H1 (cell line): ENCODE measurements around the gene ARHGAP15. TPM values are rescaled to one million over a fixed set of nuclear protein-coding genes. Genes with fewer than 3 reads are reported as not detected.

Experiments
- CTCF ChIA-PET: fragments of 300-600 bp; sonication (Branson Sonifier 250); formaldehyde crosslinking; loops from one replicate; lab custom pipeline; 2021; ENCODE audit not compliant: partially characterized antibody; lab: Charles Lee
- POLR2A ChIA-PET: fragments of 300-600 bp; sonication (Branson Sonifier 250); formaldehyde crosslinking; loops from one replicate; lab custom pipeline; 2021; ENCODE audit warnings: inconsistent platforms; ENCODE audit not compliant: partially characterized antibody; lab: Charles Lee
- DNase-seq, 2 experiments: peaks; one replicate each; pipeline versions ENCODE4 v3.0.0 to v3.0.0-alpha.2; 2010 to 2022; ENCODE audit warnings: low spot score in 2 of 2, low read depth in 1 of 2, mixed read lengths in 1 of 2
- FAIRE-seq: peaks from 2 replicates; lab custom pipeline; 2011; peaks lifted over from hg19 to GRCh38; lab: Jason Lieb, UNC
- H2AFZ ChIP-seq: 2 replicates; pipeline ENCODE4 v1.8.1; 2012; ENCODE audit warnings: low read length, inconsistent platforms
- H2AK5ac ChIP-seq: 2 replicates; pipeline ENCODE4 v1.6.1; 2013; ENCODE audit warnings: low read depth, low read length
- H2BK120ac ChIP-seq: replicated peaks from 2 replicates; pipeline ENCODE3; 2013; ENCODE audit warnings: low read depth, low read length, inconsistent platforms
- H2BK12ac ChIP-seq: 2 replicates; pipeline ENCODE4 v1.6.1; 2013; ENCODE audit warnings: low read depth, low read length
- H2BK15ac ChIP-seq: 2 replicates; pipeline ENCODE4 v1.6.1; 2013; ENCODE audit warnings: low read length
- H2BK20ac ChIP-seq: 2 replicates; pipeline ENCODE4 v1.6.1; 2013; ENCODE audit warnings: low read length
- H2BK5ac ChIP-seq: 2 replicates; pipeline ENCODE4 v1.6.1; 2013; ENCODE audit warnings: low read depth, low read length
- H3K14ac ChIP-seq: 2 replicates; pipeline ENCODE4 v1.6.1; 2013; ENCODE audit warnings: inconsistent platforms; ENCODE audit not compliant: insufficient read length
- H3K18ac ChIP-seq: 2 replicates; pipeline ENCODE4 v1.6.1; 2013; ENCODE audit warnings: low read length; ENCODE audit errors: extremely low read depth
- H3K23ac ChIP-seq: 2 replicates; pipeline ENCODE4 v1.6.1; 2013; ENCODE audit warnings: inconsistent platforms; ENCODE audit not compliant: insufficient read length
- H3K23me2 ChIP-seq: 2 replicates; pipeline ENCODE4 v1.6.1; 2013; ENCODE audit warnings: low read depth, low read length
- H3K27ac ChIP-seq: 2 replicates; pipeline ENCODE4 v1.6.1; 2011; ENCODE audit warnings: low read depth, low read length, inconsistent platforms
- H3K27me3 ChIP-seq, 4 experiments: replicated peaks in 1 of 4; 1 replicate in 1 of 4; 2 replicates in 3 of 4; pipeline versions ENCODE4 v1.6.1 to v1.8.1; 2011 to 2013; ENCODE audit warnings: low read length in 3 of 4, mild to moderate bottlenecking in 3 of 4, inconsistent platforms in 2 of 4, mixed read lengths in 2 of 4, moderate library complexity in 1 of 4; ENCODE audit not compliant: control insufficient read depth in 3 of 4, insufficient read depth in 3 of 4; ENCODE audit errors: extremely low read depth in 1 of 4
- H3K36me3 ChIP-seq, 4 experiments: 2 replicates each; pipeline versions ENCODE4 v1.6.1 to v1.8.1; 2011 to 2013; ENCODE audit warnings: mild to moderate bottlenecking in 4 of 4, low read length in 3 of 4, moderate library complexity in 2 of 4, control low read depth in 1 of 4, inconsistent platforms in 1 of 4; ENCODE audit not compliant: insufficient read depth in 4 of 4, control insufficient read depth in 2 of 4
- H3K4ac ChIP-seq: replicated peaks from 2 replicates; pipeline ENCODE3; 2013; ENCODE audit warnings: low read length, low read depth, mixed read lengths, inconsistent platforms; ENCODE audit not compliant: insufficient read length
- H3K4me1 ChIP-seq, 4 experiments: replicated peaks in 1 of 4; 1 replicate in 1 of 4; 2 replicates in 3 of 4; pipeline versions ENCODE4 v1.6.1 to v1.8.1; 2011 to 2013; ENCODE audit warnings: low read length in 3 of 4, inconsistent platforms in 2 of 4, mixed read lengths in 1 of 4; ENCODE audit not compliant: insufficient read depth in 4 of 4, control insufficient read depth in 3 of 4
- H3K4me2 ChIP-seq, 2 experiments: 2 replicates each; pipeline versions ENCODE4 v1.6.1 to v1.8.1; 2011 to 2013; ENCODE audit warnings: low read depth in 2 of 2, low read length in 2 of 2, control low read depth in 1 of 2, inconsistent platforms in 1 of 2, mild to moderate bottlenecking in 1 of 2; ENCODE audit not compliant: insufficient read depth in 1 of 2
- H3K4me3 ChIP-seq, 4 experiments: fragments of 200-600, 300-600 bp in 1 of 4; sonication (generic), shearing (Covaris generic), sonication (Bioruptor Twin) in 1 of 4; 2 replicates each; pipeline versions ENCODE4 v1.5.1 to v1.8.1; 2011 to 2016; ENCODE audit warnings: low read length in 4 of 4, low read depth in 3 of 4, control low read depth in 2 of 4, inconsistent platforms in 2 of 4, mild to moderate bottlenecking in 2 of 4, mixed read lengths in 1 of 4, moderate library complexity in 1 of 4; ENCODE audit not compliant: insufficient read depth in 2 of 4; ENCODE audit errors: extremely low read depth in 1 of 4
- H3K56ac ChIP-seq: replicated peaks from 2 replicates; pipeline ENCODE3; 2013; ENCODE audit warnings: low read depth, mild to moderate bottlenecking, mixed read lengths, low read length, inconsistent platforms; ENCODE audit not compliant: insufficient read length
- H3K79me1 ChIP-seq: 2 replicates; pipeline ENCODE4 v1.6.1; 2013; ENCODE audit warnings: low read depth, low read length, control low read depth
- H3K79me2 ChIP-seq, 2 experiments: 2 replicates each; pipeline versions ENCODE4 v1.6.1 to v1.8.1; 2012 to 2013; ENCODE audit warnings: low read length in 2 of 2, mild to moderate bottlenecking in 2 of 2, inconsistent platforms in 1 of 2; ENCODE audit not compliant: insufficient read depth in 2 of 2, control insufficient read depth in 1 of 2
- H3K9ac ChIP-seq, 4 experiments: replicated peaks in 1 of 4; 1 replicate in 1 of 4; 2 replicates in 3 of 4; pipeline versions ENCODE4 v1.6.1 to v1.8.1; 2011 to 2013; ENCODE audit warnings: low read depth in 3 of 4, low read length in 3 of 4, control low read depth in 2 of 4, mild to moderate bottlenecking in 2 of 4, moderate library complexity in 2 of 4, inconsistent platforms in 1 of 4; ENCODE audit errors: extremely low read depth in 1 of 4
- H3K9me3 ChIP-seq, 2 experiments: 2 replicates each; pipeline versions ENCODE4 v1.6.1 to v1.8.1; 2012 to 2013; ENCODE audit warnings: mild to moderate bottlenecking in 2 of 2, moderate library complexity in 2 of 2, control low read depth in 1 of 2, inconsistent platforms in 1 of 2, low read depth in 1 of 2, low read length in 1 of 2, mixed read lengths in 1 of 2; ENCODE audit not compliant: insufficient read depth in 2 of 2
- H4K20me1 ChIP-seq, 2 experiments: replicated peaks in 1 of 2; 2 replicates each; pipeline versions ENCODE3 to v1.8.1; 2011 to 2013; ENCODE audit warnings: inconsistent platforms in 2 of 2, low read length in 2 of 2, mild to moderate bottlenecking in 1 of 2; ENCODE audit not compliant: insufficient read depth in 2 of 2, control insufficient read depth in 1 of 2
- H4K5ac ChIP-seq: 2 replicates; pipeline ENCODE4 v1.6.1; 2013; ENCODE audit warnings: low read length, low read depth, mixed read lengths, inconsistent platforms; ENCODE audit not compliant: insufficient read length
- H4K8ac ChIP-seq: 2 replicates; pipeline ENCODE4 v1.8.0; 2013; ENCODE audit warnings: mild to moderate bottlenecking, moderate library complexity, low read length, inconsistent platforms; ENCODE audit not compliant: insufficient read depth; ENCODE audit errors: extremely low read depth
- H4K91ac ChIP-seq: replicated peaks from 2 replicates; pipeline ENCODE3; 2013; ENCODE audit warnings: low read length, mixed read lengths, inconsistent platforms; ENCODE audit not compliant: insufficient read length
- BRCA1 ChIP-seq: IDR thresholded peaks from 2 replicates; pipeline ENCODE4 v1.6.1; 2012; ENCODE audit warnings: low read depth, low read length, improper control_type of control experiment
- CHD1 ChIP-seq: IDR thresholded peaks from 2 replicates; pipeline ENCODE4 v1.6.1; 2012; ENCODE audit warnings: low read depth, low read length, improper control_type of control experiment
- CREB1 ChIP-seq: IDR thresholded peaks from 2 replicates; pipeline ENCODE4 v1.6.1; 2012; ENCODE audit warnings: inconsistent platforms
- CTBP2 ChIP-seq: IDR thresholded peaks from 2 replicates; pipeline ENCODE4 v1.7.0; 2011; ENCODE audit warnings: borderline replicate concordance, mild to moderate bottlenecking, moderate library complexity, mixed read lengths, low read length; ENCODE audit not compliant: insufficient read depth, insufficient read length
- GABPA ChIP-seq: IDR thresholded peaks from 2 replicates; pipeline ENCODE4 v1.6.1; 2011; ENCODE audit warnings: mild to moderate bottlenecking, low read length, moderate library complexity, borderline replicate concordance; ENCODE audit not compliant: insufficient read depth
- HDAC2 ChIP-seq, 2 experiments: fragments of 300-600 bp in 1 of 2; sonication (generic) in 1 of 2; IDR thresholded peaks; 2 replicates each; pipeline ENCODE4 v1.6.1; 2011 to 2012; ENCODE audit warnings: low read depth in 2 of 2, low read length in 2 of 2, mild to moderate bottlenecking in 2 of 2, moderate library complexity in 2 of 2, borderline replicate concordance in 1 of 2, inconsistent platforms in 1 of 2
- KDM1A ChIP-seq: fragments of 200-600, 300-600 bp; sonication (generic); IDR thresholded peaks from 2 replicates; pipeline ENCODE4 v1.7.1; 2016; ENCODE audit warnings: mild to moderate bottlenecking, low read length, borderline replicate concordance
- NRF1 ChIP-seq: IDR thresholded peaks from 2 replicates; pipeline ENCODE4 v1.6.1; 2011; ENCODE audit warnings: mild to moderate bottlenecking, low read depth, low read length, improper control_type of control experiment
- RNF2 ChIP-seq: fragments of 200-900, 300-1000 bp; sonication (generic); IDR thresholded peaks from 2 replicates; pipeline ENCODE4 v1.7.1; 2016; ENCODE audit warnings: borderline replicate concordance, low read depth, mild to moderate bottlenecking, antibody characterized with exemption, low read length; ENCODE audit not compliant: poor library complexity, severe bottlenecking; ENCODE audit errors: missing control alignments
- SRF ChIP-seq: IDR thresholded peaks from 2 replicates; pipeline ENCODE4 v1.6.1; 2011; ENCODE audit warnings: mild to moderate bottlenecking, low read depth, low read length, moderate library complexity
- TBP ChIP-seq: IDR thresholded peaks from 2 replicates; pipeline ENCODE4 v1.6.1; 2011; ENCODE audit warnings: low read depth, low read length, improper control_type of control experiment
- TCF12 ChIP-seq: IDR thresholded peaks from 2 replicates; pipeline ENCODE4 v1.6.1; 2011; ENCODE audit warnings: low read depth, mild to moderate bottlenecking, low read length
- WGBS, 2 experiments: shearing (Covaris generic) in 1 of 2; methylation state at CpG; one replicate each; pipeline versions ENCODE4 v1.1.6 to v1.1.7; 2013 to 2015; ENCODE audit warnings: low lambda C conversion rate in 2 of 2, mixed read lengths in 2 of 2, inconsistent platforms in 1 of 2, low coverage in 1 of 2, missing lambda C conversion rate in 1 of 2; ENCODE audit not compliant: insufficient replicate concordance in 2 of 2, insufficient coverage in 1 of 2, insufficient read length in 1 of 2; ENCODE audit errors: extremely low coverage in 1 of 2, missing lambda C conversion rate in 1 of 2; 5-methylcytosine and 5-hydroxymethylcytosine counted together
- polyA plus RNA-seq, 7 experiments: library from polyadenylated mRNA; depleted of rRNA in 3 of 7; stranded (reverse) in 5 of 7; unstranded in 2 of 7; fragments of >200 nt in 5 of 7; fragments of 200-250 nt in 2 of 7; gene quantifications; 1 replicate in 5 of 7; 2 replicates in 1 of 7; 4 replicates in 1 of 7; pipeline versions ENCODE4 v1.2.1 to v1.2.3, GENCODE V29; 2011 to 2013; ENCODE audit warnings: missing spikeins in 2 of 7, mixed read lengths in 2 of 7
- total RNA-seq: library from RNA; stranded (reverse); fragmentation: NEBNext Ultra II Directional; extraction: Animal tissue kit (Norgen Biotek cat#: 25700); gene quantifications from 2 replicates; pipeline ENCODE4 v1.2.1, GENCODE V29; 2021

The ARHGAP15 gene
- total and polyA plus RNA-seq, 2 of the 8 experiments (the other 6 are each of a cell fraction or from before 2014, with no cell fraction given): not detected

GRCh38 chr2:143121957-143122356, 7.3 kb upstream of the ARHGAP15 start:
- Histone ChIP-seq H2BK20ac (no peak overlapping the region), H2AK5ac (no peak overlapping the region), H3K27ac (no peak overlapping the region), H3K23me2 (no peaks in the 10 kb centered on the region), H3K4me3 (no peak overlapping the region), H3K4me2 (no peak overlapping the region), H3K9ac (no peak overlapping the region), H3K18ac (no peak overlapping the region), H4K91ac (no peak overlapping the region), H2AFZ (no peak overlapping the region), H3K4ac (no peak overlapping the region), H3K27me3 (peaks cover 0 to 1% (median 0%) of the 10 kb centered on the region in 4 experiments; a peak in 1 of 7 replicates), H3K23ac (no peak overlapping the region), H4K20me1 (no peaks in the 10 kb centered on the region), H3K4me1 (no peaks in the 10 kb centered on the region), H3K36me3 (no peaks in the 10 kb centered on the region), H3K79me2 (no peaks in the 10 kb centered on the region), H3K56ac (no peak overlapping the region), H4K5ac (no peak overlapping the region), H2BK5ac (no peak overlapping the region), H3K14ac (no peak overlapping the region), H3K79me1 (no peaks in the 10 kb centered on the region), H4K8ac (no peak overlapping the region), H2BK120ac (no peak overlapping the region), H3K9me3 (no peaks in the 10 kb centered on the region), H2BK15ac (no peak overlapping the region), H2BK12ac (no peak overlapping the region)
- ChIA-PET CTCF (interaction anchor here (0.7 to 3.4 kb wide), 2 partner anchors 11 to 27 kb away, joined by 3 to 19 read pairs; no protein-coding TSS in a partner anchor), POLR2A (no interaction called here)
- TF ChIP-seq NRF1 (no peak), GABPA (no peak), TCF12 (no peak), CHD1 (no peak), CREB1 (no peak), SRF (no peak), TBP (no peak), HDAC2 (IDR thresholded peaks at IDR 0.05; ENCODE audit: borderline replicate concordance in 1 of 2, low read depth in 2 of 2, low read length in 2 of 2) (no peak), CTBP2 (no peak), BRCA1 (no peak), RNF2 (no peak), KDM1A (no peak)
- FAIRE-seq (no peak), DNase-seq (no peak)
- WGBS, 2 experiments: 91% methylated on average over 2 of the region's 2 CpGs; no CpG with 5 or more reads in 1 of the 2 experiments
